IgD-negative memory B cell (primary cell): ENCODE measurements around the gene RNF5. TPM values are rescaled to one million over a fixed set of nuclear protein-coding genes. Genes with fewer than 3 reads are reported as not detected.
A peak's percentile ranks its signal among the peaks of the same experiment; 100 is the strongest.

Source experiments
- H3K27ac Mint-ChIP-seq, 3 donors: one replicate each; pipeline ENCODE4 v1.8.0; 2020 to 2022; ENCODE audit warnings: mild to moderate bottlenecking in 3 of 3, mixed read lengths in 3 of 3, moderate library complexity in 1 of 3
- H3K27me3 Mint-ChIP-seq: one replicate; pipeline ENCODE4 v1.8.0; 2021; ENCODE audit warnings: mixed read lengths
- H3K36me3 Mint-ChIP-seq: one replicate; pipeline ENCODE4 v1.8.0; 2020; ENCODE audit warnings: mild to moderate bottlenecking, mixed read lengths
- H3K4me1 Mint-ChIP-seq, 3 donors: one replicate each; pipeline ENCODE4 v1.8.0; 2020 to 2022; ENCODE audit warnings: mixed read lengths in 3 of 3, mild to moderate bottlenecking in 1 of 3
- H3K4me3 Mint-ChIP-seq, 4 donors: one replicate each; pipeline ENCODE4 v1.8.0; 2020 to 2022; ENCODE audit warnings: mild to moderate bottlenecking in 4 of 4, mixed read lengths in 4 of 4, moderate library complexity in 3 of 4
- H3K9me3 Mint-ChIP-seq, 3 donors: one replicate each; pipeline ENCODE4 v1.8.0; 2020 to 2021; ENCODE audit warnings: mixed read lengths in 3 of 3, mild to moderate bottlenecking in 1 of 3
- polyA plus RNA-seq: library from polyadenylated mRNA; unstranded; fragments of 300-500 nt; fragmentation: Illumina TruSeq; gene quantifications from one replicate; pipeline ENCODE4 v1.2.3, GENCODE V29; 2021

RNF5 gene
- polyA plus RNA-seq, 1 donor from 2014 or later, result 88.8 TPM

DNA sequence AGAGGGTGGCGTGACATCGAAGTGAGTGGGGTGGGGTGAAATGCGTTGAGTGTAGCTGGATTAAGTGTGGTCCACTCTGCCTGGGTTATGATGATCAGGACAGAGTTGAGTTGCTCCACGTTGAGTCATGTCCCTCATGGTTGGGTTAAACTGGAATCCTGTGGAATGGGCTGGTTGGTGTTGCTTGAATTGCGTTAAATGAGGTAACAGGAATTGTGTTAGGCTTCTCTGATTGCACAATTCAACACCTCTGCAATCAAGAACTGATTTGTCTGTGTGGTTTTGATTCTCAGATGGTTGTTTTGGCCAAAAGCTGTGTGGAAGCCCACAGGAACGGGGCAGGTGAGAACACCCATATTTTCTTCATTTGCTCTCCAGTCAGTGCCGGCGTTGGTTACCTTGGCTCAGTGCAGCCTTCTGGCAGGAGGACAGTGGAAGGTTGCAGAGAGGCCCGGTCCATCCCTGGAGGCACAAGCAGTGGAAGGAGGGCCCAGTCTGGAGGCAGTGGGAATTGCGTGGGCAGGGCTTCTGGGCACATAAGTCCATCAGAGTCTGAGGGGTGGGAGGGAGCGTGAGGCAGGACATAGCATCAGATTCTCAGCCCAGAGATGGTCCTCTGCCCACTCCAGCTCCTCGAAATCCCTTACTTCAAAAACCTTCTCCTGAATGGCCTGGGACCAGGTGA, 34.0 kb downstream of the RNF5 start:
- H3K4me3 Mint-ChIP-seq, result no peak overlapping the region
- no peaks in the 10 kb centered on the region for H3K9me3 Mint-ChIP-seq
- H3K27ac Mint-ChIP-seq, result peak overlapping the region in 1 of 3 donors; percentile 33
- H3K4me1 Mint-ChIP-seq, result peaks cover 5 to 6% (median 6%) of the 10 kb centered on the region in 3 donors
- no peaks in the 10 kb centered on the region for H3K27me3 Mint-ChIP-seq
- H3K36me3 Mint-ChIP-seq, result no peaks in the 10 kb centered on the region

DNA sequence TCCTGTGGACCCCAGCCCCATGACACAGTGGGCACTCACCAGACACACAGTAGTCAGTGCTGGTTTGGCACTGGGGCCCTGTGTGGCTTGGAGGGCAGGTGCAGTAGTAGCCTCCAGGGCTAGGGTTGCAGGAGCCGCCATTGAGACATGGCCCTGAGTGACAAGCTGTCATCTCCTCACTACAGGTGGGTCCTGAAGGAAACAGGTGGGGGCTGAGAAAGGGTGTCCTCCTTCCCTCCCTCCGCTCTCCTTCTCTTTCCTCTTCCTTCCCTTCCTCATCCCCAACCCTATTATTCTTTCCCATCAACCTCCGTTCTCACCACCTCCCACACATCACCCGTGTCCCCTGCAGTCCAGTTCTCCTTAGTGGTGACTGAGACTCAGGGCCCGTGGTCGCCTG, 35.4 kb downstream of the RNF5 start:
- Mint-ChIP-seq H3K27ac (no peak overlapping the region), H3K4me1 (peaks cover 3 to 6% (median 5%) of the 10 kb centered on the region in 3 donors), H3K27me3 (peaks cover 3% of the 10 kb centered on the region), H3K9me3 (no peaks in the 10 kb centered on the region), H3K4me3 (no peak overlapping the region), H3K36me3 (no peaks in the 10 kb centered on the region)

GRCh38 chr6:32214126-32214525, 35.9 kb downstream of the RNF5 start:
- Mint-ChIP-seq H3K4me1 (peaks cover 3 to 10% (median 5%) of the 10 kb centered on the region in 3 donors), H3K27ac (peak overlapping the region in 1 of 3 donors; percentile 28)

GRCh38 chr6:32215617-32216016, 37.4 kb downstream of the RNF5 start:
- H3K4me1 Mint-ChIP-seq, result peaks cover 2 to 10% (median 5%) of the 10 kb centered on the region in 3 donors
- H3K36me3 Mint-ChIP-seq, result no peaks in the 10 kb centered on the region
- peaks cover 8% of the 10 kb centered on the region for H3K27me3 Mint-ChIP-seq
- no peaks in the 10 kb centered on the region for H3K9me3 Mint-ChIP-seq
- no peak overlapping the region for H3K27ac Mint-ChIP-seq
- no peak overlapping the region for H3K4me3 Mint-ChIP-seq

More at GRCh38 chr6:32214126-32214525, 35.9 kb downstream of the RNF5 start:
- Mint-ChIP-seq H3K9me3 (no peaks in the 10 kb centered on the region), H3K27me3 (peaks cover 8% of the 10 kb centered on the region), H3K36me3 (no peaks in the 10 kb centered on the region), H3K4me3 (no peak overlapping the region)

DNA sequence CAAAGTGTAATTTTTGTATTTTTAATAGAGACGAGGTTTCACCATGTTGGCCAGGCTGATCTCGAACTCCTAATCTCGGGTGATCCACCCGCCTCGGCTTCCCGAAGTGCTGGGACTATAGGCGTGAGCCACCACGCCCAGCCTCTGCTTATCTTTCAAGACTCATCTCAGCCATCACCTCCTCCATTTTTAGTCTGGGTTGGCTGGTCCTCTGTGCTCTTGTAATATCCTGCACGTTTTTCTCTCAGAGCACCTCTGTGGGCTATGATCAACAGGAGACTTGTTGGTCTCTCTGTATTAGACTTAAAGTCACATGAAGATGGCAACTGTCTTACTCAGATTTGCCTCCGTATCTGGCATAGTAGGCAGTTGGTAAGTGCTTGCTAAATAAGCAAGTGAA, 38.1 kb downstream of the RNF5 start:
- peaks cover 2 to 10% (median 5%) of the 10 kb centered on the region in 3 donors for H3K4me1 Mint-ChIP-seq
- peaks cover 8% of the 10 kb centered on the region for H3K27me3 Mint-ChIP-seq
- H3K36me3 Mint-ChIP-seq, result no peaks in the 10 kb centered on the region
- no peaks in the 10 kb centered on the region for H3K9me3 Mint-ChIP-seq
- H3K4me3 Mint-ChIP-seq, result no peak overlapping the region
- H3K27ac Mint-ChIP-seq, result peak overlapping the region in 1 of 3 donors; percentile 59

GRCh38 chr6:32216998-32217397, 38.8 kb downstream of the RNF5 start:
- H3K4me3 Mint-ChIP-seq, result peak overlapping the region in 1 of 4 donors; percentile 17
- H3K27me3 Mint-ChIP-seq, result peaks cover 8% of the 10 kb centered on the region
- H3K4me1 Mint-ChIP-seq, result peaks cover 2 to 15% (median 10%) of the 10 kb centered on the region in 3 donors
- no peak overlapping the region for H3K27ac Mint-ChIP-seq
- no peaks in the 10 kb centered on the region for H3K9me3 Mint-ChIP-seq
- no peaks in the 10 kb centered on the region for H3K36me3 Mint-ChIP-seq

DNA sequence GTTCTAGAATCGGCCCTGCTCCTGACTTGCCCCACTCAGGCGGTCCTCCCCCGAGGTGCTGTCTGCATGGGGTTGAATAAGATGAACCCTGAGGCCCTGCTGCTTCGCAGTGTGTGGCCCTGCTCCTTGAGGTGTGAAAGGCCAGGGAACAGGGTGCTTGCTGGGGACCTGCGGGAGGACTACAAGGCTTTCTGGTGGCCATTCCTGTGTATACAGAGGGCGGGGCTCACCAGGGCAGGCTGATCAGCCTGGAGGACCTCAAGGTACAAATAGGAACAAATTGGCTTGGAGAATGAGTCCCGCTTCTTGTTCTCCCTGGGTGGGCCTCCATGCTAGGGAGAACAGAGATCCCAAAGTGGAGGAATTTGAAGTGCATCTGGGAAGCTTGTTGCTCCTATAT, 40.0 kb downstream of the RNF5 start:
- Mint-ChIP-seq H3K4me1 (peaks cover 11 to 21% (median 21%) of the 10 kb centered on the region in 3 donors), H3K4me3 (no peak overlapping the region), H3K27me3 (peaks cover 8% of the 10 kb centered on the region), H3K9me3 (no peaks in the 10 kb centered on the region), H3K27ac (no peak overlapping the region), H3K36me3 (no peaks in the 10 kb centered on the region)

GRCh38 chr6:32220021-32220420, 41.8 kb downstream of the RNF5 start:
- peaks cover 8% of the 10 kb centered on the region for H3K27me3 Mint-ChIP-seq
- H3K27ac Mint-ChIP-seq, result no peak overlapping the region
- H3K36me3 Mint-ChIP-seq, result no peaks in the 10 kb centered on the region
- H3K4me3 Mint-ChIP-seq, result no peak overlapping the region
- H3K9me3 Mint-ChIP-seq, result no peaks in the 10 kb centered on the region
- peaks cover 23 to 35% (median 32%) of the 10 kb centered on the region in 3 donors for H3K4me1 Mint-ChIP-seq

DNA sequence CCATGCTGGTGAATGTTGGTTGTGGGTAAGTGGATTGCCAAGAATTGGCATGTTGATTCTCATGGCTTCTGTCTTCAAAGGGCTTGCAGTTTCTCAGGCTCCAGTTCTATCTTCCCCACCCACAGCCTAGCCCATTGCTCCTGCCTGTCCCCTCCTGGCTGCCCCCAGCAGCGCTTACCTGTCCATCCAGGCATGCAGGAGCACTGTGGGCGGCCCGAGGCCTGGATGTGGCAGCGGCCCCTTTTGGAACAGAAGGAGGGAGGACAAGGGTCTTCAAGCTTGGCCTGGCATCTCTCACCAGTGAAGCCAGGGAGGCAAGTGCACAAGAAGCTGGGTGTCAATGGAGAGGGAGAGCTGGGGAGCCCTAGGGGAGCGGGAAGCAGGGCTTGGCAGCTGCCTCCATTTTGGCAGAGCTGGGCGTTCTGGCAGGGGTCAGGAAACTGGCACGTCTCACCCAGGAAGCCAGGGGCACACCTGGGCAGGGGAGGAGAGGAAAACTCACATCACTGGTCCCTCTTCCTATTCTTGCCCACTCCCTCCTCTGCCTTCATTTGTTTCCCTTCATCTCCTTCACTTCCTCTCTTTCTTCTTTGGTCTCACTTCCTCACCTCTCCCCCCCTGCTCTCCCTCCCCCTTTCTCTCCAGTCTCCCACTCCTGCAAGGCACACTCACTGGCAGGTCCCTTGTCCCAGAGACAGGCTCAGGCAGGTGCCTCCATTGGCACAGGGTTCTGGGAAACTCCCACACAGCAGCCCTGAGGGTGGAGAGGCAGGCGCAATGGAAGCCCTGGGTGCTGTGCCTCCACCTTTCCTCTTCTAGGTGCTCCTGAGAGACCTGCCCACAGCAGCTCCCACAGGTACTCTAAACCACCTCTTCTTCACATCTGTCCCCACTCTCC, 44.4 kb downstream of the RNF5 start:
- Mint-ChIP-seq H3K9me3 (no peaks in the 10 kb centered on the region), H3K4me1 (peaks cover 25 to 47% (median 44%) of the 10 kb centered on the region in 3 donors), H3K27ac (peak overlapping the region in 2 of 3 donors; percentile 51 to 80), H3K36me3 (no peaks in the 10 kb centered on the region), H3K27me3 (peaks cover 8% of the 10 kb centered on the region), H3K4me3 (peak overlapping the region in 2 of 4 donors; percentile 18 to 54)

- Mint-ChIP-seq H3K27ac (peak within 1 kb of the TSS; percentile 51 to 80 (median 76)), H3K27me3 (peaks cover 6% of the 10 kb centered on the region), H3K9me3 (peaks cover 0 to 1% (median 0%) of the 10 kb centered on the region in 3 donors), H3K4me1 (peaks cover 28 to 52% (median 42%) of the 10 kb centered on the region in 3 donors), H3K4me3 (peak within 1 kb of the TSS in 3 of 4 donors; percentile 36 to 78 (median 73)), H3K36me3 (no peaks in the 10 kb centered on the region)
Measured at GRCh38 chr6:32223258-32224235, 45.3 kb downstream of the RNF5 start, which contains the start of gene NOTCH4. Gene NOTCH4, minus strand, starts transcription at chr6:32224067. Its CDS starts 139 bp downstream, at chr6:32223928.

- Mint-ChIP-seq H3K4me3 (peak overlapping the region in 3 of 4 donors; percentile 36 to 77 (median 73)), H3K27me3 (no peaks in the 10 kb centered on the region), H3K36me3 (no peaks in the 10 kb centered on the region), H3K4me1 (peaks cover 29 to 54% (median 37%) of the 10 kb centered on the region in 3 donors), H3K9me3 (peaks cover 0 to 1% (median 0%) of the 10 kb centered on the region in 3 donors), H3K27ac (peak overlapping the region; percentile 46 to 80 (median 76))
Measured at GRCh38 chr6:32224696-32225095, 46.5 kb downstream of the RNF5 start.

GRCh38 chr6:32226434-32226833, 48.2 kb downstream of the RNF5 start:
- Mint-ChIP-seq H3K27ac (peak overlapping the region; percentile 33 to 90 (median 68)), H3K4me3 (peak overlapping the region in 3 of 4 donors; percentile 22 to 81 (median 61)), H3K4me1 (peaks cover 29 to 52% (median 35%) of the 10 kb centered on the region in 3 donors), H3K36me3 (no peaks in the 10 kb centered on the region), H3K9me3 (peaks cover 0 to 1% (median 0%) of the 10 kb centered on the region in 3 donors), H3K27me3 (no peaks in the 10 kb centered on the region)
